ENCODE measurements around the gene OGFR. TPM values are rescaled to one million over a fixed set of nuclear protein-coding genes. Genes with fewer than 3 reads are reported as not detected.

Gene OGFR
- total and polyA plus RNA-seq, 2 donors (not counting 1 experiment from before 2014, with no cell fraction given), result 71.7 to 102 TPM

DNA sequence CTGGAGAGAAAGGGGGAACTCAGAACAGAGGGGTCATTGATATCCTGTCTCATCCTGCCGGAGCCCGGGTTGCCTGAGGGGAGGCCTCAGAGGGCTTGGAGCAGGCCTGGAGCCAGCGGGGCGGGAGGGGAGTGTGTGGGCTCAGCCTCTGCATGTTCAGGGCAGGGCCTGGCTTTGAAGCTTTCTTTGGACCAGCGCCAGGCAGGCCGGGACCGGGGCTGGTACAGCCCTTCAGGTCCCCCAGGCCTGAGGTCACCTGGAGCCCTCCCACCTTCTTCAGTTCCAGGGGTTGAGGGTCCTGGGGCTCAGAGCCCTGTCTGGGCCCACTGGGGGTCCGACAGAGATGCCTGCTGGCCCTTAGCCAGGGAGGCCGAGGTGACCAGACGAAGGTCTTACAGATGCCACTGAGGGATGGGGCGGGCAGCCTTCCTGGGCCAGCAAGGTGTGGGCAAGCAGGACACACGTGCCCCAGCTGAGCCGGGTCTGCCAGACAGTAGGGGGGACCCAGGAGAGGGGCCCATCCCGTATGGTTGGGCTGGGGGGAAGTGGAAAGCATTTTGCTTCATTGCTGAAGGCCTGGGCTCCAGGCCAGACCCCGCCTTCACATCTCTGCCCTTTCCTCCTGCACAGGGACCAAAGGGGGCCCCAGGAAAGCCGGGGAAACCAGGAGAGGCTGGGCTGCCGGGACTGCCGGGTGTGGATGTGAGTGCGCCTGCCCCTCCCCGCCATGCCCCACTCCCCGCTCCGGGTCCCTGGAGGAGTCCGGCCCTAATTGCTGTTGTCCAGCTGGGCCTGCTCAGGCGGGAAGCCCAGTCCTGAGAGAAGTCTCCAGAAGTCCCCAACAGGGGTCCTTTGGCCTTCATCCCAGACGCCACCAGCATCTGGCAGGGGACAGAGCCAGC, 14.2 kb downstream of the OGFR start:
- POLR2A ChIA-PET, result no interaction called here
- Histone ChIP-seq H3K4me3 (ENCODE audit: control extremely low read depth in 1 of 5, extremely low read depth in 1 of 5, insufficient read depth in 1 of 5, low read depth in 2 of 5, low read length in 4 of 5) (no peak overlapping the region), H3K4me1 (ENCODE audit: control insufficient read depth in 2 of 2, insufficient read depth in 2 of 2, low read length in 2 of 2) (peaks cover 12 to 15% of the 10 kb centered on the region in 2 donors), H3K9me3 (ENCODE audit: control extremely low read depth in 1 of 3, control insufficient read depth in 2 of 3, insufficient read depth in 1 of 3, low read length in 2 of 3) (peaks cover 0 to 24% (median 0%) of the 10 kb centered on the region in 3 donors), H3K27ac (ENCODE audit: low read length in 2 of 2) (no peak overlapping the region), H4K20me1 (ENCODE audit: control insufficient read depth, insufficient read depth, low read length, poor library complexity, severe bottlenecking) (peaks cover 21% of the 10 kb centered on the region), H3K4me2 (replicated peaks; ENCODE audit: low read depth, low read length, poor library complexity, severe bottlenecking) (no peak overlapping the region), H3K36me3 (replicated peaks in 1 of 2; ENCODE audit: control extremely low read depth in 1 of 2, control insufficient read depth in 1 of 2, extremely low read depth in 1 of 2, insufficient read depth in 2 of 2, low read length in 1 of 2) (no peaks in the 10 kb centered on the region), H3K79me2 (ENCODE audit: control insufficient read depth, insufficient read depth, low read length) (no peaks in the 10 kb centered on the region), H3K27me3 (replicated peaks in 1 of 4; ENCODE audit: control extremely low read depth in 1 of 4, control insufficient read depth in 3 of 4, insufficient read depth in 4 of 4, low read length in 3 of 4) (peaks cover 0 to 51% (median 30%) of the 10 kb centered on the region in 4 experiments), H3K9ac (ENCODE audit: low read length) (no peak overlapping the region), H2AFZ (ENCODE audit: insufficient read depth, low read depth, low read length, poor library complexity, severe bottlenecking) (no peak overlapping the region)
- TF ChIP-seq, protein P1, sequence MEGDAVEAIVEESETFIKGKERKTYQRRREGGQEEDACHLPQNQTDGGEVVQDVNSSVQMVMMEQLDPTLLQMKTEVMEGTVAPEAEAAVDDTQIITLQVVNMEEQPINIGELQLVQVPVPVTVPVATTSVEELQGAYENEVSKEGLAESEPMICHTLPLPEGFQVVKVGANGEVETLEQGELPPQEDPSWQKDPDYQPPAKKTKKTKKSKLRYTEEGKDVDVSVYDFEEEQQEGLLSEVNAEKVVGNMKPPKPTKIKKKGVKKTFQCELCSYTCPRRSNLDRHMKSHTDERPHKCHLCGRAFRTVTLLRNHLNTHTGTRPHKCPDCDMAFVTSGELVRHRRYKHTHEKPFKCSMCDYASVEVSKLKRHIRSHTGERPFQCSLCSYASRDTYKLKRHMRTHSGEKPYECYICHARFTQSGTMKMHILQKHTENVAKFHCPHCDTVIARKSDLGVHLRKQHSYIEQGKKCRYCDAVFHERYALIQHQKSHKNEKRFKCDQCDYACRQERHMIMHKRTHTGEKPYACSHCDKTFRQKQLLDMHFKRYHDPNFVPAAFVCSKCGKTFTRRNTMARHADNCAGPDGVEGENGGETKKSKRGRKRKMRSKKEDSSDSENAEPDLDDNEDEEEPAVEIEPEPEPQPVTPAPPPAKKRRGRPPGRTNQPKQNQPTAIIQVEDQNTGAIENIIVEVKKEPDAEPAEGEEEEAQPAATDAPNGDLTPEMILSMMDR (IDR thresholded peaks at IDR 0.05), result no peak
- TF ChIP-seq EZH2 (IDR thresholded peaks at IDR 0.05; ENCODE audit: borderline replicate concordance, insufficient read depth, low read depth, low read length, poor library complexity, severe bottlenecking), result no peak
- WGBS (ENCODE audit: insufficient coverage), result 29% methylated on average over 24 of the region's 25 CpGs
- ATAC-seq (ENCODE audit: low read depth) (no peak), DNase-seq (no peak)
- Mint-ChIP-seq H3K27me3 (peaks cover 17% of the 10 kb centered on the region), H3K27ac (no peak overlapping the region), H3K9me3 (ENCODE audit: insufficient read depth) (no peaks in the 10 kb centered on the region), H3K4me3 (no peak overlapping the region), H3K4me1 (peaks cover 18% of the 10 kb centered on the region)
- CTCF ChIA-PET, result interaction anchor here (1.9 kb wide), 1 partner anchor 10 kb away, joined by 4 read pairs; no protein-coding TSS in a partner anchor
- intact Hi-C loops (cut with micrococcal nuclease), result no loop called here

All from B cell (primary cell).